Neuronal stem cell (in vitro differentiated cells): ENCODE data around the gene AIDA.

Source experiments
- DNase-seq: peaks from one replicate; pipeline ENCODE4 v3.0.0-alpha.2; 2013; ENCODE audit warnings: low spot score
- H2AFZ ChIP-seq: one replicate; pipeline ENCODE4 v1.6.1; 2013; ENCODE audit warnings: mild to moderate bottlenecking, low read length, inconsistent platforms
- H2AK5ac ChIP-seq: 2 replicates; pipeline ENCODE4 v1.6.1; 2013; ENCODE audit warnings: low read depth, mild to moderate bottlenecking, inconsistent platforms, low read length, moderate library complexity, mixed read lengths
- H2BK120ac ChIP-seq: 2 replicates; pipeline ENCODE4 v1.6.1; 2013; ENCODE audit warnings: low read depth, mild to moderate bottlenecking, inconsistent platforms, low read length, moderate library complexity, mixed read lengths
- H2BK12ac ChIP-seq: one replicate; pipeline ENCODE4 v1.6.1; 2013; ENCODE audit warnings: low read length, inconsistent platforms
- H2BK15ac ChIP-seq: 2 replicates; pipeline ENCODE4 v1.6.1; 2013; ENCODE audit warnings: mild to moderate bottlenecking, low read length, inconsistent platforms, mixed read lengths
- H2BK5ac ChIP-seq: one replicate; pipeline ENCODE4 v1.6.1; 2013; ENCODE audit warnings: inconsistent platforms, mild to moderate bottlenecking, low read length, moderate library complexity
- H3K14ac ChIP-seq: one replicate; pipeline ENCODE4 v1.6.1; 2013; ENCODE audit warnings: low read length, inconsistent platforms
- H3K18ac ChIP-seq: 2 replicates; pipeline ENCODE4 v1.6.1; 2013; ENCODE audit warnings: low read length, inconsistent platforms
- H3K23ac ChIP-seq: 2 replicates; pipeline ENCODE4 v1.6.1; 2013; ENCODE audit warnings: low read depth, mild to moderate bottlenecking, mixed read lengths, low read length, inconsistent platforms; ENCODE audit not compliant: poor library complexity
- H3K27ac ChIP-seq: replicated peaks from 3 replicates; pipeline ENCODE4 v1.5.1; 2013; ENCODE audit warnings: low read length, inconsistent platforms
- H3K27me3 ChIP-seq, 3 experiments: 2 replicates each; pipeline ENCODE4 v1.6.1; 2013; ENCODE audit warnings: low read length in 3 of 3, mild to moderate bottlenecking in 2 of 3, inconsistent platforms in 1 of 3, low read depth in 1 of 3, mixed read lengths in 1 of 3, moderate library complexity in 1 of 3; ENCODE audit not compliant: control insufficient read depth in 3 of 3, insufficient read depth in 3 of 3
- H3K36me3 ChIP-seq, 2 donors: replicated peaks in 1 of 2; 2 replicates each; pipeline ENCODE4 v1.6.1; 2013; ENCODE audit warnings: low read length in 2 of 2; ENCODE audit not compliant: control insufficient read depth in 2 of 2, insufficient read depth in 2 of 2
- H3K4ac ChIP-seq: 2 replicates; pipeline ENCODE4 v1.6.1; 2013; ENCODE audit warnings: inconsistent platforms, mild to moderate bottlenecking, low read length, moderate library complexity
- H3K4me1 ChIP-seq, 2 donors: 1 replicate in 1 of 2; 2 replicates in 1 of 2; pipeline ENCODE4 v1.6.1; 2013; ENCODE audit warnings: low read length in 2 of 2, low read depth in 1 of 2; ENCODE audit not compliant: control insufficient read depth in 2 of 2, insufficient read depth in 1 of 2
- H3K4me2 ChIP-seq: one replicate; pipeline ENCODE4 v1.6.1; 2013; ENCODE audit warnings: mild to moderate bottlenecking, low read length, inconsistent platforms; ENCODE audit not compliant: insufficient read depth, poor library complexity, severe bottlenecking
- H3K4me3 ChIP-seq, 2 donors: 2 replicates each; pipeline ENCODE4 v1.5.1; 2013; ENCODE audit warnings: low read length in 2 of 2, mild to moderate bottlenecking in 2 of 2, inconsistent platforms in 1 of 2, moderate library complexity in 1 of 2
- H3K79me1 ChIP-seq: one replicate; pipeline ENCODE4 v1.6.1; 2013; ENCODE audit warnings: low read depth, mild to moderate bottlenecking, inconsistent platforms, low read length, moderate library complexity
- H3K9ac ChIP-seq: one replicate; pipeline ENCODE4 v1.6.1; 2013; ENCODE audit warnings: mild to moderate bottlenecking, low read depth, low read length, inconsistent platforms; ENCODE audit not compliant: poor library complexity
- H3K9me3 ChIP-seq, 2 donors: replicated peaks in 1 of 2; 2 replicates each; pipeline versions ENCODE3 to v1.6.1; 2013; ENCODE audit warnings: low read length in 2 of 2, mild to moderate bottlenecking in 2 of 2, inconsistent platforms in 1 of 2, low read depth in 1 of 2, mixed read lengths in 1 of 2, moderate library complexity in 1 of 2; ENCODE audit not compliant: control insufficient read depth in 2 of 2, insufficient read depth in 1 of 2
- H4K8ac ChIP-seq: one replicate; pipeline ENCODE4 v1.6.1; 2013; ENCODE audit warnings: low read depth, mild to moderate bottlenecking, inconsistent platforms, low read length, moderate library complexity
- H4K91ac ChIP-seq: one replicate; pipeline ENCODE4 v1.6.1; 2013; ENCODE audit warnings: low read length, low read depth, mild to moderate bottlenecking, inconsistent platforms; ENCODE audit not compliant: poor library complexity
- WGBS, 2 donors: extraction: QIAGEN DNeasy Blood & Tissue Kit; methylation state at CpG; one replicate each; pipeline ENCODE4 v1.1.7; 2013; ENCODE audit warnings: missing lambda C conversion rate in 2 of 2, mixed read lengths in 1 of 2; ENCODE audit not compliant: insufficient read length in 2 of 2, insufficient replicate concordance in 1 of 2; ENCODE audit errors: extremely low coverage in 2 of 2; 5-methylcytosine and 5-hydroxymethylcytosine counted together

Gene AIDA

DNA sequence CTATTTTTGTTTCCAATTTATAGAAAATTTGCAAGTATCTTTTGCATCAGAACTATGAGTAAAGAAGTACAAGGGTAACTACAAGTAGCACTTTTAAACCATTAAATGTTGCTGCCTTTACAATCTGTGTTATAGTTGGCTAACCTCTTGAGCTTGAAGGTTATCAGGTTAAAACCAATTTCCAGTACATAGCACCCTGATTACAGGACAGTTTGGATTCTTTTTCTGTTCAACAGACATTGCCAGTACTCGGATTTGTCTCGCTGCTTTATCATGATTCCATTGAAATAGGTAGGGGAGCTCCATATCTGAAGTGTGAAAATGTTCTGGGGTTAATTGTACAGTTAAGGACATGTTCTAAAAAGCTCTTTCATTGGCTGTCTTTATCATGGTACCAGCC lies 54.4 kb downstream of the AIDA start:
- DNase-seq: no peak
- Histone ChIP-seq H3K18ac (no peak overlapping the region), H4K91ac (no peak overlapping the region), H3K36me3 (peaks cover 29 to 98% of the 10 kb centered on the region in 2 donors), H2BK5ac (no peak overlapping the region), H4K8ac (no peak overlapping the region), H3K27ac (no peak overlapping the region), H3K27me3 (no peaks in the 10 kb centered on the region), H3K4me1 (no peaks in the 10 kb centered on the region), H3K9ac (no peak overlapping the region), H2BK12ac (no peak overlapping the region), H3K4me3 (no peak overlapping the region), H2AFZ (no peak overlapping the region), H2BK120ac (no peak overlapping the region), H3K9me3 (no peaks in the 10 kb centered on the region), H3K23ac (no peak overlapping the region), H2AK5ac (no peak overlapping the region), H3K4ac (no peak overlapping the region), H2BK15ac (no peak overlapping the region), H3K4me2 (no peak overlapping the region), H3K14ac (no peak overlapping the region), H3K79me1 (no peaks in the 10 kb centered on the region)
- WGBS, 2 donors: no CpG with 5 or more reads among the region's 2 CpGs

DNA sequence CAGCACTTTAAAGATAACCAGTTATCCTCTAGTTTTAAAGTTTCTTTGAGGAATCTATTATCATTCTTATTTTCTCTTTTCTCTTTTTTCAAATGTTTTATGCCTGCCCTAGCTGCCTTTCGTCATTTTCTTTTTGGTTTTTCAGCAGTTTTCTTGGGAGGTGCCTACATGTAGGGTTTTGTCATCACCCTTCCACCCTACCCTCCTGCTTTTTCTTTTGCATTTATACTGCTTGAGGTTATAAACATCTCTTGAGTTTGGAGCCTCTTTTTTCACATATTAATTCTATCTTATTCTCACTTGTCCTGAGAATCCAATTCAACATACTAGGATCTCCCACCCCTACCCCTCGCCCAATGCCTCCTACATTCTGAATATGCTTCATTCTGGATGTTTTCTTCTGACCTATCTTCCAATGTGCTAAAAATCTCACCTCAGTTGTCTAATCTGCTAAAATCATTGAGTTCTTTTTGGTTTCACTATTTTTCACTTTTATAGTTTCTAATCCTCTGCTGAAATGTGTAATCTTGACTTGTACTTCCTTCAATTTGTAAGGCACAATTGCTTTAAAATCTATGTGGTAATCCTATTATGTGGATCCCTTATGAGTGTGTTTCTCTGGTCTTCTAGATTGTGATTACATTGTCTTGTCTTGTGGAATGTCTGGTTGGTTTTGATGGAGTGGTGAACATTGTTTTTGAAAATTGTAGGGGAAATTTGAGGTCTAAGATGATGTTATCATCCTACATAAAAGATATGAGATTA lies 55.7 kb downstream of the AIDA start:
- Histone ChIP-seq H3K18ac (no peak overlapping the region), H3K27ac (no peak overlapping the region)

GRCh38 chr1:222654849-222655248 lies 57.4 kb downstream of the AIDA start:
- Histone ChIP-seq H3K79me1 (no peaks in the 10 kb centered on the region), H3K4me3 (no peak overlapping the region), H3K9ac (no peak overlapping the region), H2BK12ac (no peak overlapping the region), H3K23ac (no peak overlapping the region), H4K91ac (no peak overlapping the region), H2AK5ac (no peak overlapping the region), H2BK120ac (no peak overlapping the region), H3K4ac (no peak overlapping the region), H3K36me3 (peaks cover 19 to 98% of the 10 kb centered on the region in 2 donors), H3K4me1 (no peaks in the 10 kb centered on the region), H3K14ac (no peak overlapping the region), H2BK15ac (no peak overlapping the region), H3K27ac (no peak overlapping the region), H2AFZ (no peak overlapping the region), H3K18ac (no peak overlapping the region), H3K9me3 (no peaks in the 10 kb centered on the region), H3K4me2 (no peak overlapping the region), H4K8ac (no peak overlapping the region), H2BK5ac (no peak overlapping the region), H3K27me3 (no peaks in the 10 kb centered on the region)
- no peak for DNase-seq
- no CpG with 5 or more reads among the region's 5 CpGs for WGBS, 2 donors

More for the DNA sequence above, 55.7 kb downstream of the AIDA start:
- Histone ChIP-seq H2BK15ac (no peak overlapping the region), H3K9ac (no peak overlapping the region), H3K14ac (no peak overlapping the region), H3K23ac (no peak overlapping the region), H3K27me3 (no peaks in the 10 kb centered on the region), H4K8ac (no peak overlapping the region), H2AFZ (no peak overlapping the region), H2AK5ac (no peak overlapping the region), H3K4ac (no peak overlapping the region), H2BK5ac (no peak overlapping the region), H2BK120ac (no peak overlapping the region), H2BK12ac (no peak overlapping the region), H3K4me1 (no peaks in the 10 kb centered on the region), H3K4me3 (no peak overlapping the region), H3K4me2 (no peak overlapping the region), H4K91ac (no peak overlapping the region), H3K9me3 (no peaks in the 10 kb centered on the region), H3K79me1 (no peaks in the 10 kb centered on the region), H3K36me3 (peaks cover 24 to 98% of the 10 kb centered on the region in 2 donors)
- no CpG with 5 or more reads among the region's 2 CpGs for WGBS, 2 donors
- DNase-seq: no peak

DNA sequence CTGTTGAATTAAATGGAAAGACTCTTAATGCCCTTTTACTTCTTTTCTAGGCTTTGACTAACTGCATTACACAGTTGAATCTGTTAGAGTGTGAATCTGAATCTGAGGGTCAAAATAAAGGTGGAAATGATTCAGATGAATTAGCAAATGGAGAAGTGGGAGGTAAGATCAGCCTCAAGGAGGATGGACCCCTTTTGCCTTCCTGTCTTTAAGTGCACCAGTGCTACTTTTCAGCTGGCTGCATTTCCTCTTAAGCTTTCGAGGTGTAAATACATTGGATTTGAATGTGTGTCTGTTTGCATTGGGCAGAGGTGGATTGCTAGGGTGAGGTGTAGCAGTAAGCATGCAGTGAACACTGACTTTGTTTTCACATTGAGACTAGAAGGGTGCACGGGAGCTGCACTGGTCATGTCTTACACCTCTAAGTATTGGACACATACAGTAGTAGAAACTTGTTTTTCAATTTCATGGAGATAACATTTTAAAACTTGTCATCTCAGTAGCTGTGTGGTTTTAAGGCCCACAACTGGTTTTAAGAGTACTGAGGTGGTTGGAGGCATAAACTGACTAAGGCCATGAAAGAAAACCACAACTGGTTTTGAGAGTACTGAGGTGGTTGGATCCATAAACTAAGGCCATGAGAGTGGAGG lies 59.0 kb downstream of the AIDA start:
- no peak overlapping the region for H4K91ac ChIP-seq
- peaks cover 0 to 2% (median 0%) of the 10 kb centered on the region in 3 experiments for H3K27me3 ChIP-seq
- no peak overlapping the region for H3K9ac ChIP-seq
- H2BK5ac ChIP-seq: no peak overlapping the region
- no peak overlapping the region for H3K18ac ChIP-seq
- H2BK120ac ChIP-seq: no peak overlapping the region
- H2BK12ac ChIP-seq: no peak overlapping the region
- H2AFZ ChIP-seq: no peak overlapping the region
- H3K27ac ChIP-seq: no peak overlapping the region
- H3K9me3 ChIP-seq: no peaks in the 10 kb centered on the region
- no peak overlapping the region for H3K4me3 ChIP-seq
- peaks cover 2% of the 10 kb centered on the region for H3K79me1 ChIP-seq
- no peak overlapping the region for H3K4ac ChIP-seq
- WGBS, 2 donors: no CpG with 5 or more reads among the region's 2 CpGs
- H3K23ac ChIP-seq: no peak overlapping the region
- no peak overlapping the region for H4K8ac ChIP-seq
- no peak for DNase-seq
- peaks cover 21 to 98% of the 10 kb centered on the region in 2 donors for H3K36me3 ChIP-seq
- no peaks in the 10 kb centered on the region for H3K4me1 ChIP-seq
- H2AK5ac ChIP-seq: no peak overlapping the region
- H3K4me2 ChIP-seq: no peak overlapping the region
- no peak overlapping the region for H3K14ac ChIP-seq
- H2BK15ac ChIP-seq: no peak overlapping the region
